HCT116 (cell line): ENCODE data around the gene MYL5. TPM values are rescaled to one million over a fixed set of nuclear protein-coding genes. Genes with fewer than 3 reads are reported as not detected.

ENCODE experiments used
- ATAC-seq: fragments of 200-7000 bp; cut with Tn5 transposase; 2 replicates; pipeline ENCODE4 v1.9.1; 2020; ENCODE audit warnings: mild to moderate bottlenecking, moderate library complexity
- BruUV-seq: library from RNA; stranded (reverse); fragments of 400-500 nt; replicated peaks from 2 replicates; lab custom pipeline; 2021; lab: Mats Ljungman, UMichigan
- CTCF ChIA-PET: fragments of 300-600 bp; sonication (Branson Sonifier 250); formaldehyde crosslinking; loops from one replicate; lab custom pipeline; 2021; ENCODE audit warnings: antibody characterized with exemption; lab: Charles Lee
- POLR2A ChIA-PET: fragments of 300-600, 350-600 bp; sonication (Branson Sonifier 250); formaldehyde crosslinking; loops from one replicate; lab custom pipeline; 2021; ENCODE audit warnings: antibody characterized with exemption; lab: Charles Lee
- RAD21 ChIA-PET, 2 experiments: fragments of 300-600 bp; sonication (Branson Sonifier 250); formaldehyde crosslinking; loops; one replicate each; lab custom pipeline; 2023; ENCODE audit warnings: low total read pairs in 2 of 2; ENCODE audit not compliant: uncharacterized antibody in 2 of 2, unreplicated experiment in 2 of 2, low non-redundant PET in 1 of 2; lab: Charles Lee
- DNase-seq: peaks from one replicate; pipeline ENCODE4 v3.0.0-alpha.2; 2010; ENCODE audit warnings: low read depth, low spot score
- H2AFZ ChIP-seq: fragments of 200-600 bp; shearing (Covaris generic), sonication (generic); 2 replicates; pipeline ENCODE4 v1.6.1; 2017; ENCODE audit warnings: low read depth, mixed run types, mixed read lengths, antibody characterized with exemption, low read length; ENCODE audit not compliant: poor library complexity, severe bottlenecking
- H3K27ac ChIP-seq: 2 replicates; pipeline ENCODE4 v1.5.1; 2012; ENCODE audit warnings: low read depth, low read length
- H3K27me3 ChIP-seq: fragments of 200-600 bp; sonication (generic); 2 replicates; pipeline ENCODE4 v1.6.1; 2016; ENCODE audit warnings: mixed run types, low read length, mixed read lengths; ENCODE audit not compliant: insufficient read depth
- H3K36me3 ChIP-seq, 2 experiments: fragments of 200-500 bp in 1 of 2; fragments of 200-600 bp in 1 of 2; sonication (Bioruptor generic) in 1 of 2; sonication (generic) in 1 of 2; 2 replicates each; pipeline versions ENCODE4 v1.5.1 to v1.6.1; 2014 to 2016; ENCODE audit warnings: low read length in 2 of 2, inconsistent platforms in 1 of 2, mixed read lengths in 1 of 2, mixed run types in 1 of 2; ENCODE audit not compliant: insufficient read depth in 2 of 2, control insufficient read depth in 1 of 2
- H3K4me1 ChIP-seq, 2 experiments: fragments of 200-600 bp in 1 of 2; sonication (generic) in 1 of 2; 2 replicates each; pipeline versions ENCODE4 v1.5.1 to v1.6.1; 2012 to 2017; ENCODE audit warnings: low read length in 2 of 2, inconsistent platforms in 1 of 2, mild to moderate bottlenecking in 1 of 2, mixed read lengths in 1 of 2, mixed run types in 1 of 2, moderate library complexity in 1 of 2; ENCODE audit not compliant: insufficient read depth in 2 of 2, control insufficient read depth in 1 of 2
- H3K4me2 ChIP-seq: fragments of 200-600 bp; sonication (generic); 2 replicates; pipeline ENCODE4 v1.6.1; 2017; ENCODE audit warnings: mixed run types, low read length, mixed read lengths
- H3K4me3 ChIP-seq, 2 experiments: fragments of 200-600 bp in 1 of 2; sonication (generic) in 1 of 2; replicated peaks in 1 of 2; 2 replicates each; pipeline ENCODE4 v1.5.1; 2011 to 2016; ENCODE audit warnings: low read length in 2 of 2, control low read depth in 1 of 2, low read depth in 1 of 2, mild to moderate bottlenecking in 1 of 2, mixed read lengths in 1 of 2, mixed run types in 1 of 2
- H3K79me2 ChIP-seq: fragments of 200-600 bp; sonication (generic); 2 replicates; pipeline ENCODE4 v1.6.1; 2017; ENCODE audit warnings: mild to moderate bottlenecking, mixed run types, low read length, moderate library complexity, mixed read lengths; ENCODE audit not compliant: insufficient read depth
- H3K9ac ChIP-seq: fragments of 200-600 bp; sonication (generic); 2 replicates; pipeline ENCODE4 v1.6.1; 2016; ENCODE audit warnings: low read length, mixed read lengths
- H3K9me2 ChIP-seq: fragments of 200-600 bp; sonication (generic), shearing (Covaris generic); 2 replicates; pipeline ENCODE4 v1.6.1; 2017; ENCODE audit warnings: mixed run types, mild to moderate bottlenecking, moderate library complexity; ENCODE audit not compliant: insufficient read depth
- H3K9me3 ChIP-seq, 2 experiments: fragments of 200-500 bp in 1 of 2; fragments of 200-600 bp in 1 of 2; sonication (Bioruptor generic) in 1 of 2; sonication (generic) in 1 of 2; 2 replicates each; pipeline ENCODE4 v1.6.1; 2014 to 2017; ENCODE audit warnings: low read length in 2 of 2, mixed read lengths in 2 of 2, inconsistent platforms in 1 of 2, low read depth in 1 of 2, mild to moderate bottlenecking in 1 of 2, mixed run types in 1 of 2, moderate library complexity in 1 of 2; ENCODE audit not compliant: control insufficient read depth in 1 of 2, insufficient read depth in 1 of 2
- H4K20me1 ChIP-seq: fragments of 200-600 bp; sonication (generic), shearing (Covaris generic); 2 replicates; pipeline ENCODE4 v1.6.1; 2017; ENCODE audit warnings: mixed run types, mild to moderate bottlenecking, moderate library complexity; ENCODE audit not compliant: insufficient read depth
- CEBPB ChIP-seq: IDR thresholded peaks from 2 replicates; pipeline ENCODE4 v1.6.1; 2012; ENCODE audit warnings: low read depth
- EGR1 ChIP-seq: IDR thresholded peaks from 2 replicates; pipeline ENCODE4 v1.6.1; 2012; ENCODE audit warnings: low read depth
- FOSL1 ChIP-seq: IDR thresholded peaks from 2 replicates; pipeline ENCODE4 v1.6.1; 2012; ENCODE audit warnings: low read depth
- JUND ChIP-seq: IDR thresholded peaks from 2 replicates; pipeline ENCODE4 v1.6.1; 2012
- POLR2AphosphoS5 ChIP-seq: IDR thresholded peaks from 2 replicates; pipeline ENCODE4 v1.6.1; 2011; ENCODE audit warnings: mild to moderate bottlenecking, low read depth, low read length, moderate library complexity
- SIN3A ChIP-seq: IDR thresholded peaks from 2 replicates; pipeline ENCODE4 v1.6.1; 2012; ENCODE audit warnings: low read depth
- TCF7L2 ChIP-seq: IDR thresholded peaks from 2 replicates; pipeline ENCODE4 v1.7.0; 2011; ENCODE audit warnings: borderline replicate concordance, inconsistent platforms; ENCODE audit not compliant: insufficient read depth, insufficient read length; ENCODE audit errors: extremely low read depth
- ZFX ChIP-seq: fragments of 450-650 bp; IDR thresholded peaks from 2 replicates; pipeline ENCODE4 v1.6.1; 2017
- ZNF274 ChIP-seq: fragments of 200-500 bp; sonication (Bioruptor generic); IDR thresholded peaks from 2 replicates; pipeline ENCODE4 v1.6.1; 2014; ENCODE audit warnings: mild to moderate bottlenecking, low read depth, low read length, inconsistent platforms
- intact Hi-C: fragments of 100-400 bp; cut with micrococcal nuclease; formaldehyde crosslinking; loops from 2 replicates; pipeline ENCODE4 v1.10.0; 2022
- total RNA-seq: library from RNA; stranded (reverse); gene quantifications from one replicate; pipeline ENCODE4 v1.2.1, GENCODE V29; 2021; ENCODE audit not compliant: unreplicated experiment
- TF ChIP-seq, protein P1 (sequence below): IDR thresholded peaks from 2 replicates; pipeline ENCODE4 v1.6.1; 2012; ENCODE audit warnings: low read depth
- TF ChIP-seq, protein P2 (sequence below): IDR thresholded peaks from 2 replicates; pipeline ENCODE4 v1.6.1; 2011; ENCODE audit warnings: mild to moderate bottlenecking, low read length, moderate library complexity; ENCODE audit not compliant: insufficient replicate concordance; ENCODE audit errors: extremely low read depth

MYL5 gene
- total RNA-seq, 1 experiment from 2014 or later: 14.0 TPM

DNA sequence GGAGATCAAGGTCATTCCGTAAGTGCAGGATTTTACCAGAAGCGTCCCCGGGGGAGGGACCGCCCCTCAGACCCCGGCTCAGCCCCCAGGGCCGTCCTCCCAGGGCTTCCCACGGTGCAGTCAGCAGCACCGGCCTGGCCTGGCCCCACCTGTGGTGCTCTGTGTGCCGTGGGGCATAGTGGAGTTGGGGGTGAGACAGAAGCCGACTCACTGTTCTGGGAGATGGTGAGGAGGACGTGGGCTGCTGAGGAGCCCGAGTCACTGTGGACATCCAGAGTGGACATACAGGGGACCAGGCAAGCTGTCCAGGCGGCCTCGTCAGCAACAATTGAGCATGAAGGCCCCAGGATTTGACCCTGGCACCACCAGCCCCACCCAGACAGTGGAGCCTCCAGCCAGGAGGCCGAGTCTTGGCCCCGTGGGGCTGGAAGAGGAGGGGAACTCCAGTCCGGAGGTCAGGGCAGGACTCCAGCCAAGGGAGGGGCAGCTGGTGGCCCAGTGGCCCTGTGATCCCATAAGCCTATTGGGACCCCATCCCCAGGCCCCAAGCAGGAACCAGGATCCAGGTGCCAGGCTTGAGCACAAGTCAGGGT is 19.4 kb upstream of the MYL5 start:
- Histone ChIP-seq H3K27ac (no peak overlapping the region), H3K79me2 (no peaks in the 10 kb centered on the region), H3K4me1 (no peaks in the 10 kb centered on the region), H2AFZ (no peak overlapping the region)
- POLR2A ChIA-PET: no interaction called here
- no peak for TF ChIP-seq FOSL1
- no peak for TF ChIP-seq POLR2AphosphoS5
- no peak for TF ChIP-seq EGR1
- no peak for TF ChIP-seq JUND
- no peak for TF ChIP-seq ZFX
- no peak for TF ChIP-seq ZNF274
- TF ChIP-seq TCF7L2: no peak
- TF ChIP-seq, protein P1, sequence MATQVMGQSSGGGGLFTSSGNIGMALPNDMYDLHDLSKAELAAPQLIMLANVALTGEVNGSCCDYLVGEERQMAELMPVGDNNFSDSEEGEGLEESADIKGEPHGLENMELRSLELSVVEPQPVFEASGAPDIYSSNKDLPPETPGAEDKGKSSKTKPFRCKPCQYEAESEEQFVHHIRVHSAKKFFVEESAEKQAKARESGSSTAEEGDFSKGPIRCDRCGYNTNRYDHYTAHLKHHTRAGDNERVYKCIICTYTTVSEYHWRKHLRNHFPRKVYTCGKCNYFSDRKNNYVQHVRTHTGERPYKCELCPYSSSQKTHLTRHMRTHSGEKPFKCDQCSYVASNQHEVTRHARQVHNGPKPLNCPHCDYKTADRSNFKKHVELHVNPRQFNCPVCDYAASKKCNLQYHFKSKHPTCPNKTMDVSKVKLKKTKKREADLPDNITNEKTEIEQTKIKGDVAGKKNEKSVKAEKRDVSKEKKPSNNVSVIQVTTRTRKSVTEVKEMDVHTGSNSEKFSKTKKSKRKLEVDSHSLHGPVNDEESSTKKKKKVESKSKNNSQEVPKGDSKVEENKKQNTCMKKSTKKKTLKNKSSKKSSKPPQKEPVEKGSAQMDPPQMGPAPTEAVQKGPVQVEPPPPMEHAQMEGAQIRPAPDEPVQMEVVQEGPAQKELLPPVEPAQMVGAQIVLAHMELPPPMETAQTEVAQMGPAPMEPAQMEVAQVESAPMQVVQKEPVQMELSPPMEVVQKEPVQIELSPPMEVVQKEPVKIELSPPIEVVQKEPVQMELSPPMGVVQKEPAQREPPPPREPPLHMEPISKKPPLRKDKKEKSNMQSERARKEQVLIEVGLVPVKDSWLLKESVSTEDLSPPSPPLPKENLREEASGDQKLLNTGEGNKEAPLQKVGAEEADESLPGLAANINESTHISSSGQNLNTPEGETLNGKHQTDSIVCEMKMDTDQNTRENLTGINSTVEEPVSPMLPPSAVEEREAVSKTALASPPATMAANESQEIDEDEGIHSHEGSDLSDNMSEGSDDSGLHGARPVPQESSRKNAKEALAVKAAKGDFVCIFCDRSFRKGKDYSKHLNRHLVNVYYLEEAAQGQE: no peak
- no peak for TF ChIP-seq SIN3A
- TF ChIP-seq, protein P2, sequence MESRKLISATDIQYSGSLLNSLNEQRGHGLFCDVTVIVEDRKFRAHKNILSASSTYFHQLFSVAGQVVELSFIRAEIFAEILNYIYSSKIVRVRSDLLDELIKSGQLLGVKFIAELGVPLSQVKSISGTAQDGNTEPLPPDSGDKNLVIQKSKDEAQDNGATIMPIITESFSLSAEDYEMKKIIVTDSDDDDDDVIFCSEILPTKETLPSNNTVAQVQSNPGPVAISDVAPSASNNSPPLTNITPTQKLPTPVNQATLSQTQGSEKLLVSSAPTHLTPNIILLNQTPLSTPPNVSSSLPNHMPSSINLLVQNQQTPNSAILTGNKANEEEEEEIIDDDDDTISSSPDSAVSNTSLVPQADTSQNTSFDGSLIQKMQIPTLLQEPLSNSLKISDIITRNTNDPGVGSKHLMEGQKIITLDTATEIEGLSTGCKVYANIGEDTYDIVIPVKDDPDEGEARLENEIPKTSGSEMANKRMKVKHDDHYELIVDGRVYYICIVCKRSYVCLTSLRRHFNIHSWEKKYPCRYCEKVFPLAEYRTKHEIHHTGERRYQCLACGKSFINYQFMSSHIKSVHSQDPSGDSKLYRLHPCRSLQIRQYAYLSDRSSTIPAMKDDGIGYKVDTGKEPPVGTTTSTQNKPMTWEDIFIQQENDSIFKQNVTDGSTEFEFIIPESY: no peak
- TF ChIP-seq CEBPB: no peak
- TF ChIP-seq, all 23 proteins: peak for 0
- CTCF ChIA-PET: no interaction called here
- Histone ChIP-seq H3K9me2 (no peaks in the 10 kb centered on the region), H3K27me3 (no peaks in the 10 kb centered on the region), H3K9me3 (no peaks in the 10 kb centered on the region), H3K4me2 (no peak overlapping the region), H4K20me1 (no peaks in the 10 kb centered on the region), H3K36me3 (no peaks in the 10 kb centered on the region), H3K9ac (no peak overlapping the region), H3K4me3 (no peak overlapping the region)
- BruUV-seq: no TSS peak
- intact Hi-C loops: no loop called here
- ATAC-seq (no peak), DNase-seq (no peak)
- RAD21 ChIA-PET: no interaction called here
